NCI-H2081 (cell line): ENCODE results near the gene RANGAP1.

Experiments
- DNase-seq, 2 experiments: peaks; one replicate each; lab custom pipeline; 2025; lab: John Stamatoyannopoulos, UW

RANGAP1 gene

DNA sequence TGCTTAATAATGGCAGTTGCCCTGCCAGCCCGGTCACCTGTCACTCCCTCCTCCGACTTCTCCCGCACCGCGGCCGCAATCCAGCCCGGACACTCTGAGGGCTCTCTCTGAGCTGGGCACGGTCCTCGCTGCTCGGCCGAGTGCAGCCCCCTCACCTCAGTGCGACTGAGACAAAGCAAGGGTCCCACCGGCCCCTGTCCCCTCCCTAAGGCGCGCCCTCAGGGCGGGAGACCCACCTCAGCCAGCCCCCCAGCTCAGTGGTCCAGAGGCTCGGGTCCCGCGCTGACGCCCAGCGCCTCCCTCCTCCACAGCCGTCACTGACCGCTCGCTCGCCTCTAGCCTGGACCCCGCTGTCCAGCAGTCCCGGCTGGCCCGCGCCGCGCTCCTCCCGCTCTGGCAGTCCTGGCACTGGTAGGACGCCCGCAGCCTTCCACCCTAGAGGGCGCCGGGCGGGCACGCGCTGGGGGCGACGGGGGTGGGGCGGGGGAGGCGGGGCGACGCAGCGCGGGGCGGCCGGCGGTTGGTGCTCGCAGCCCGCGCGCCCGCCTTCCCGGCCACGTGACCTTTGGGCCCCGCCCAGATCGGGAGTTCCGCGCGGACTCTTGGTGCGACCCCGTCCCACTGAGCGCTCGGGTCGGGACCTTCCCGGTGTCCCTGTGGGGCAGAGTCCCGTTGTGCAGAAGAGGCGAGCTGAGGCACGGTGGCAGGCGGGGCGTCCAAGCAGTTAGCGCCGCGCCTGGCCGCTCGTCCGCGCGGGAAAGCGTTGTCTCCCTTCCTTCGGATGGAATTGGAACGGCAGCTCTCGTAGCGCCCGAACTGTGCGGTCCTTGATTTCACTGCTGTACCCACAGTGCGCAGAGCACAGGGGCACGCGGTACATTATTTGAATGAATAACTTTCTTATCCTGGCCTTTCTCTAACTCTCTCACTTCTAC, 88.7 kb downstream of the RANGAP1 start:
- peak; percentile 39 to 62 for DNase-seq
